HG03095 (cell line): Measurements from ENCODE around the gene SH2D3C.

Experiments
- ATAC-seq: cut with Tn5 transposase; IDR thresholded peaks from one replicate; pipeline ENCODE4 v1.9.1; 2021; ENCODE audit warnings: moderate library complexity; ENCODE audit not compliant: unreplicated experiment

The SH2D3C gene

GRCh38 chr9:127744398-127745110 lies 33.9 kb downstream of the SH2D3C start:
- ATAC-seq = no peak

GRCh38 chr9:127742435-127743088 lies 35.9 kb downstream of the SH2D3C start:
- no peak for ATAC-seq

GRCh38 chr9:127741831-127742434 lies 36.5 kb downstream of the SH2D3C start:
- ATAC-seq = no peak

GRCh38 chr9:127739614-127740330 lies 38.7 kb downstream of the SH2D3C start:
- ATAC-seq = no peak

GRCh38 chr9:127738666-127739065 lies 39.8 kb downstream of the SH2D3C start:
- no peak for ATAC-seq

- ATAC-seq = peak; percentile 1
Measured at GRCh38 chr9:127735530-127736185, 42.8 kb downstream of the SH2D3C start.

GRCh38 chr9:127734747-127735529 lies 43.5 kb downstream of the SH2D3C start, which contains the start of gene TOR2A:
Gene TOR2A (minus strand): TSS chr9:127735294. CDS start chr9:127735270, 24 bp downstream.
- peak; percentile 78 for ATAC-seq

- no peak for ATAC-seq
Measured at GRCh38 chr9:127734247-127734746, 44.2 kb downstream of the SH2D3C start.

GRCh38 chr9:127733614-127734013 lies 44.9 kb downstream of the SH2D3C start:
- ATAC-seq = no peak

GRCh38 chr9:127732444-127732843 lies 46.0 kb downstream of the SH2D3C start:
- no peak for ATAC-seq

GRCh38 chr9:127731938-127732337 lies 46.5 kb downstream of the SH2D3C start:
- ATAC-seq = no peak

GRCh38 chr9:127730799-127731410 lies 47.6 kb downstream of the SH2D3C start:
- ATAC-seq = no peak

GRCh38 chr9:127730262-127730661 lies 48.2 kb downstream of the SH2D3C start:
- no peak for ATAC-seq

GRCh38 chr9:127729522-127730256 lies 48.8 kb downstream of the SH2D3C start:
- ATAC-seq = no peak

GRCh38 chr9:127728808-127729207 lies 49.7 kb downstream of the SH2D3C start:
- ATAC-seq = no peak

- ATAC-seq = no peak
Measured at GRCh38 chr9:127726871-127727270, 51.6 kb downstream of the SH2D3C start.

GRCh38 chr9:127724012-127724411 lies 54.5 kb downstream of the SH2D3C start:
- ATAC-seq = no peak

- no peak for ATAC-seq
Measured at GRCh38 chr9:127723444-127723843, 55.0 kb downstream of the SH2D3C start.

- ATAC-seq = no peak
Measured at GRCh38 chr9:127723013-127723412, 55.5 kb downstream of the SH2D3C start.
